Esophagus (tissue), 2 donors: ENCODE results near the gene CA14. TPM values are rescaled to one million over a fixed set of nuclear protein-coding genes. Genes with fewer than 3 reads are reported as not detected.
"Not testable (repeated sequence)": the region's sequence is repeated elsewhere in the genome, so short reads cannot be mapped to it uniquely, and the experiment has no call there.

Source experiments
- H3K27ac ChIP-seq, 2 donors: one replicate each; pipeline ENCODE4 v1.5.1; 2013; ENCODE audit warnings: low read depth in 2 of 2, mild to moderate bottlenecking in 2 of 2, inconsistent platforms in 1 of 2, low read length in 1 of 2, moderate library complexity in 1 of 2
- H3K27me3 ChIP-seq, 2 donors: one replicate each; pipeline ENCODE4 v1.6.1; 2013; ENCODE audit warnings: low read length in 2 of 2, control low read depth in 1 of 2, mild to moderate bottlenecking in 1 of 2; ENCODE audit not compliant: insufficient read depth in 2 of 2, control insufficient read depth in 1 of 2
- H3K36me3 ChIP-seq, 2 donors: one replicate each; pipeline ENCODE4 v1.6.1; 2013; ENCODE audit warnings: low read length in 1 of 2; ENCODE audit not compliant: control insufficient read depth in 2 of 2, insufficient read depth in 2 of 2
- H3K4me1 ChIP-seq, 2 donors: one replicate each; pipeline ENCODE4 v1.6.1; 2013; ENCODE audit warnings: low read length in 1 of 2; ENCODE audit not compliant: control insufficient read depth in 2 of 2, insufficient read depth in 2 of 2
- H3K4me3 ChIP-seq, 2 donors: one replicate each; pipeline ENCODE4 v1.5.1; 2013; ENCODE audit warnings: low read length in 2 of 2, mild to moderate bottlenecking in 2 of 2, low read depth in 1 of 2, moderate library complexity in 1 of 2
- H3K9me3 ChIP-seq, 2 donors: one replicate each; pipeline ENCODE4 v1.6.1; 2013; ENCODE audit warnings: mild to moderate bottlenecking in 2 of 2, low read depth in 1 of 2, low read length in 1 of 2, moderate library complexity in 1 of 2; ENCODE audit not compliant: control insufficient read depth in 2 of 2, insufficient read depth in 1 of 2
- WGBS, 2 donors: extraction: QIAGEN DNeasy Blood & Tissue Kit; methylation state at CpG; one replicate each; pipeline ENCODE4 v1.1.7; 2013; 5-methylcytosine and 5-hydroxymethylcytosine counted together
- polyA plus RNA-seq, 2 donors: library from polyadenylated mRNA; stranded (reverse); fragments of 200-250 nt; gene quantifications; one replicate each; pipeline ENCODE4 v1.2.3, GENCODE V29; 2013
- donor health status: healthy with polysubstance abuse.
- donor health status: Bipolar disorder and iron deficiency.

The CA14 gene
- polyA plus RNA-seq, 2 donors, result 0.06 to 0.22 TPM

DNA sequence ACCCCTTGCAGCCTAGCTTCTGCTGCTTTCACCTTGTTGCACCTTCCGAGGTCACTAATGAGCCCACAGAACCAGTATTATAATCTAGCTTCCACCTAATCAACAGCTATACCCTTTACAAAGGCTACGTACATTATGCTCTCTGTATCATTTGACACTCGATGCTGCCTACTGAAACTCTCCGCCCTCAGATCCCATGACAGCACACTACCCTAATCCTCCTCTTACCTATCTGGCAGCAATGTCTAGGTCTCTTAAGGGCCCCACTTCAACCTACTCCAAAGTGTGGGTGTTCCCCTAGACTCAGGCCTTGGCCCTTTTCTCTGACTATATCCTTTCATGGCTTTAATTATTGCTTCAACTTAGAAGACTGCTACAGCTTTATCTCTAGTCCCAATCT lies 31.2 kb downstream of the CA14 start:
- Histone ChIP-seq H3K4me1 (no peaks in the 10 kb centered on the region), H3K27me3 (no peaks in the 10 kb centered on the region), H3K36me3 (peaks cover 0 to 5% of the 10 kb centered on the region in 2 donors), H3K4me3 (no peak overlapping the region), H3K27ac (no peak overlapping the region), H3K9me3 (no peaks in the 10 kb centered on the region)
- 87 to 94% methylated on average over 4 of the region's 4 CpGs for WGBS, 2 donors

GRCh38 chr1:150293433-150294253 lies 36.1 kb downstream of the CA14 start, which contains the start of gene MRPS21:
TSS of gene MRPS21 (plus strand) at chr1:150293861. CDS start at chr1:150294367, 506 bp downstream.
- Histone ChIP-seq H3K27ac (peak within 1 kb of the TSS; percentile 45 to 93), H3K36me3 (no peaks in the 10 kb centered on the region), H3K27me3 (no peaks in the 10 kb centered on the region), H3K4me3 (peak within 1 kb of the TSS; percentile 63 to 88), H3K9me3 (no peaks in the 10 kb centered on the region), H3K4me1 (no peaks in the 10 kb centered on the region)
- WGBS, 2 donors, result 6% methylated on average over 42 to 43 of the region's 43 CpGs

DNA sequence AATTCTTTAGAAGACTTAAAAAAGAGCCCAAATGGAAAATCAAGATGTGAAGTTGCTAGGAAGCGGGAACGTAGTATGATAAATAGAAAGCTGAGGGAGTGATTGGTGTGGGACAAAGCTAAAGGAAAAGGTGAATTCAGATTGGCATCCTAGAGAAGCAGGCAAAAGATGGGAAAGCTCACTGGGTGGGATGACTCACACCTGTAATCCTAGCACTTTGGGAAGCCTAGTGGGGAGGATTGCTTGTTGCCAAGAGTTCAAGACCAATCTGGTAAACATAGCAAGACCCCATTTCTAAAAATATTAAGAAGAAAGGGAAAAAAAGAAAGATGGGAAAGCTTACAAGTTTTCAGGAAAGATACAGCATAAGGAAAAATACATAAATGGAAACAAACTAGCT lies 37.9 kb downstream of the CA14 start:
- no peak overlapping the region for H3K27ac ChIP-seq
- 95 to 97% methylated on average over 2 of the region's 2 CpGs for WGBS, 2 donors
- H3K4me3 ChIP-seq, result no peak overlapping the region
- no peaks in the 10 kb centered on the region for H3K4me1 ChIP-seq
- no peaks in the 10 kb centered on the region for H3K36me3 ChIP-seq
- no peaks in the 10 kb centered on the region for H3K27me3 ChIP-seq
- no peaks in the 10 kb centered on the region for H3K9me3 ChIP-seq

- WGBS, 2 donors, result 95 to 97% methylated on average over 3 of the region's 3 CpGs
- H3K27me3 ChIP-seq, result no peaks in the 10 kb centered on the region
- no peak overlapping the region for H3K27ac ChIP-seq
- H3K36me3 ChIP-seq, result peaks cover 5% of the 10 kb centered on the region in 2 donors
- no peak overlapping the region for H3K4me3 ChIP-seq
- H3K9me3 ChIP-seq, result no peaks in the 10 kb centered on the region
- H3K4me1 ChIP-seq, result no peaks in the 10 kb centered on the region
Observed at GRCh38 chr1:150299716-150300115, 42.1 kb downstream of the CA14 start.

GRCh38 chr1:150302338-150302737 lies 44.8 kb downstream of the CA14 start:
- 83 to 85% methylated on average over 6 of the region's 6 CpGs for WGBS, 2 donors
- H3K9me3 ChIP-seq, result no peaks in the 10 kb centered on the region

DNA sequence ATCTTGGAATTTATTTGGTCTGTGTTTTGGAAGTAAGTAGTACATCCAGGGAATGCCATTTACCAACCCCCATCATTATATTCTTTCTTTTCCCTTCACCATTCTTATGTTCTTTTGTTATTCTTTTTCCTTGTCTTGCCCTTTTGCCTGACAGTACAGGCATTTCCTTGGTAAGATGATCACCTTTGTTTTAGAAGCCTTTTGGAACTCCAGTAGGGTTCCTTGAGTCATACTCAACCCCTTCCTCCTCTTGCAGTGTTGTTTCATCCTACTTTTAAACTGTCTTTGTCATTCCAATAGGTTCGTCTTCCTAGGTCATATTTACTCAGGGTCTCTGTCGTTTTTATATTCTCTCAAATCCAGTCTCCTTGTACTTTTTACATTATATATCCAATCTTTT lies 45.3 kb downstream of the CA14 start:
- H3K36me3 ChIP-seq, result peaks cover 5 to 7% of the 10 kb centered on the region in 2 donors
- no peak overlapping the region for H3K4me3 ChIP-seq
- H3K27ac ChIP-seq, result no peak overlapping the region
- H3K4me1 ChIP-seq, result no peaks in the 10 kb centered on the region
- WGBS, 2 donors, result 82 to 85% methylated on average over 2 of the region's 2 CpGs
- no peaks in the 10 kb centered on the region for H3K9me3 ChIP-seq
- H3K27me3 ChIP-seq, result no peaks in the 10 kb centered on the region

More at GRCh38 chr1:150302338-150302737, 44.8 kb downstream of the CA14 start:
- no peaks in the 10 kb centered on the region for H3K27me3 ChIP-seq
- H3K27ac ChIP-seq, result peak overlapping the region in 1 of 2 donors; percentile 44
- no peaks in the 10 kb centered on the region for H3K4me1 ChIP-seq
- no peak overlapping the region for H3K4me3 ChIP-seq
- peaks cover 5% of the 10 kb centered on the region in 2 donors for H3K36me3 ChIP-seq

DNA sequence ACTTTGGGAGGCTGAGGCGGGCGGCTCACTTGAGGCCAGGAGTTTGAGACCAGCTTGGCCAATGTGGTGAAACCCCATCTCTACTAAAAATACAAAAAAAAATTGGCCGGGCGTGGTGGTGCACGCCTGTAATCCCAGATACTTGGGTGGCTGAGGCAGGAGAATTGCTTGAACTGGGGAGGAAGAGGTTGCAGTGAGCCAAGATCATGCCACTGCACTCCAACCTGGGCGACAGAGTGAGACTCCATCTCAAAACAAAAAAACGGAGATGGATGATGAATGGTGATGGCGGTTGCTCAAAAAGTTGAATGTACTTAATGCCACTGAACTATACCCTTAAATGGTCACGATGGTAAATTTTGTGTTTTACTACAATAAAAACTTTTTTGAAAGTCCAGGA lies 51.0 kb downstream of the CA14 start:
- WGBS, 2 donors, result 93 to 95% methylated on average over 9 of the region's 9 CpGs
- not testable (repeated sequence) for H3K9me3 ChIP-seq, H3K36me3 ChIP-seq

GRCh38 chr1:150309758-150310508 lies 52.4 kb downstream of the CA14 start:
- Histone ChIP-seq H3K4me1 (no peaks in the 10 kb centered on the region), H3K9me3 (no peaks in the 10 kb centered on the region), H3K27me3 (no peaks in the 10 kb centered on the region), H3K36me3 (peaks cover 0 to 5% of the 10 kb centered on the region in 2 donors), H3K4me3 (no peak overlapping the region), H3K27ac (no peak overlapping the region)
- WGBS, 2 donors, result 73 to 75% methylated on average over 10 of the region's 10 CpGs

More for the DNA sequence above, 51.0 kb downstream of the CA14 start:
- H3K27ac ChIP-seq, H3K4me1 ChIP-seq, H3K27me3 ChIP-seq, H3K4me3 ChIP-seq: not testable (repeated sequence)

DNA sequence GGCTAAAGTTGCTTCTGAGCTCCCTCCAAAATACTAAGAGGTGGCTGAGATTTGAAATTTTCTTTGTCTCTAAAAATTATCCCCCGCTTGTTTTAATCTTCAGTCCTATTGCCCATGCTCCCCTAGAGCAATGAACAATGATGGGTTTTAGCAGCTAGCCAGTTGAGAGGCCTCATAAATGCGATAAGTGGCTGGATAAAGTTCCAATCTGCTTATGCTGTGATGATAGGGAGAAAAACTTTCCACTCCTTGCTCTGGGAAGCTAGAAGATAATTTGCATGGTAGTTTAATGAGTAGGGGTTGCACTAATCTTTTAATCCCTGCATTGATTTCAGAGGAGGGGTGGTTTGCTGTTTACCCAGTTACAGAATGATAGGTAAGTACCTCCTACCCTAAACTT lies 54.2 kb downstream of the CA14 start:
- Histone ChIP-seq H3K4me3 (no peak overlapping the region), H3K9me3 (no peaks in the 10 kb centered on the region), H3K36me3 (peaks cover 0 to 5% of the 10 kb centered on the region in 2 donors), H3K27ac (no peak overlapping the region), H3K4me1 (no peaks in the 10 kb centered on the region), H3K27me3 (no peaks in the 10 kb centered on the region)
- 89 to 91% methylated on average over 2 of the region's 2 CpGs for WGBS, 2 donors
